Limb (tissue), 2 donors: ENCODE results near the gene UBAP2.
"Not testable (repeated sequence)": the region's sequence is repeated elsewhere in the genome, so short reads cannot be mapped to it uniquely, and the experiment has no call there.

ENCODE experiments used
- DNase-seq, 2 donors: peaks; one replicate each; pipeline ENCODE4 v3.0.0-alpha.2; 2016; ENCODE audit errors: extremely low spot score in 2 of 2

Gene UBAP2

GRCh38 chr9:34047864-34048726, 592 bp downstream of the UBAP2 start:
- peak; percentile 30 to 74 for DNase-seq

- DNase-seq: no peak
Observed at GRCh38 chr9:34046784-34047379, 1.8 kb downstream of the UBAP2 start.

GRCh38 chr9:34045903-34046302, 2.8 kb downstream of the UBAP2 start:
- DNase-seq: no peak

- not testable (repeated sequence) for DNase-seq
Observed at GRCh38 chr9:34042074-34042473, 6.6 kb downstream of the UBAP2 start.

GRCh38 chr9:34038851-34039250, 9.8 kb downstream of the UBAP2 start:
- DNase-seq: not testable (repeated sequence)

- DNase-seq: no peak
Observed at GRCh38 chr9:34037626-34038025, 11.1 kb downstream of the UBAP2 start.

GRCh38 chr9:34036625-34037024, 12.1 kb downstream of the UBAP2 start:
- DNase-seq: no peak

- no peak for DNase-seq
Observed at GRCh38 chr9:34035656-34036055, 13.0 kb downstream of the UBAP2 start.

- DNase-seq: no peak
Observed at GRCh38 chr9:34034698-34035065, 14.0 kb downstream of the UBAP2 start.

GRCh38 chr9:34032631-34033030, 16.1 kb downstream of the UBAP2 start:
- no peak for DNase-seq

GRCh38 chr9:34027845-34028574, 20.7 kb downstream of the UBAP2 start:
- DNase-seq: peak in 1 of 2 donors; percentile 34

GRCh38 chr9:34025811-34026210, 22.9 kb downstream of the UBAP2 start:
- no peak for DNase-seq

GRCh38 chr9:34025062-34025461, 23.6 kb downstream of the UBAP2 start:
- peak in 1 of 2 donors; percentile 30 for DNase-seq

GRCh38 chr9:34024476-34024875, 24.2 kb downstream of the UBAP2 start:
- DNase-seq: not testable (repeated sequence)

- DNase-seq: no peak
Observed at GRCh38 chr9:34016149-34016548, 32.5 kb downstream of the UBAP2 start.

GRCh38 chr9:34010979-34011378, 37.7 kb downstream of the UBAP2 start:
- DNase-seq: no peak

GRCh38 chr9:34001951-34002350, 46.7 kb downstream of the UBAP2 start:
- no peak for DNase-seq

GRCh38 chr9:34001298-34001697, 47.4 kb downstream of the UBAP2 start:
- DNase-seq: no peak

GRCh38 chr9:33995449-33995848, 53.2 kb downstream of the UBAP2 start:
- DNase-seq: no peak

GRCh38 chr9:33993104-33993503, 55.6 kb downstream of the UBAP2 start:
- no peak for DNase-seq

GRCh38 chr9:33992632-33993031, 56.1 kb downstream of the UBAP2 start:
- no peak for DNase-seq

- DNase-seq: no peak
Observed at GRCh38 chr9:33988219-33988890, 60.3 kb downstream of the UBAP2 start.
